AG04450 (cell line): Measurements from ENCODE around the gene CERS6. TPM values are rescaled to one million over a fixed set of nuclear protein-coding genes. Genes with fewer than 3 reads are reported as not detected.
A peak's percentile ranks its signal among the peaks of the same experiment; 100 is the strongest.

Experiments
- CTCF ChIA-PET: fragments of 300-600, 350-600 bp; formaldehyde crosslinking; extraction: SDS; loops from one replicate; lab custom pipeline; 2022; ENCODE audit warnings: antibody characterized with exemption, inconsistent platforms; lab: Charles Lee
- POLR2A ChIA-PET: fragments of 350-600 bp; formaldehyde crosslinking; extraction: SDS; loops from one replicate; lab custom pipeline; 2021; ENCODE audit warnings: antibody characterized with exemption, inconsistent platforms; lab: Yijun Ruan, JAX
- DNase-seq: peaks from one replicate; pipeline ENCODE4 v3.0.0-alpha.2; 2011; ENCODE audit warnings: low read depth, low spot score
- H3K27ac ChIP-seq: one replicate; pipeline ENCODE4 v1.5.1; 2012; ENCODE audit warnings: low read depth, low read length, control low read depth
- H3K27me3 ChIP-seq: one replicate; pipeline ENCODE4 v1.6.0; 2012; ENCODE audit warnings: low read length; ENCODE audit not compliant: control insufficient read depth, insufficient read depth
- H3K4me3 ChIP-seq: 2 replicates; pipeline ENCODE4 v1.5.1; 2011; ENCODE audit warnings: mild to moderate bottlenecking, low read depth, low read length, control low read depth
- H3K9me3 ChIP-seq: 2 replicates; pipeline ENCODE4 v1.5.1; 2012; ENCODE audit warnings: low read length; ENCODE audit not compliant: control insufficient read depth, insufficient read depth
- CTCF ChIP-seq: IDR thresholded peaks from 2 replicates; pipeline ENCODE4 v1.5.1; 2011; ENCODE audit warnings: low read depth, low read length, control low read depth, inconsistent platforms
- polyA plus RNA-seq: library from polyadenylated mRNA; depleted of rRNA; stranded (reverse); fragments of >200 nt; gene quantifications from 2 replicates; pipeline ENCODE4 v1.2.3, GENCODE V29; 2011

Gene CERS6
- polyA plus RNA-seq, 1 experiment = 6.2 TPM

DNA sequence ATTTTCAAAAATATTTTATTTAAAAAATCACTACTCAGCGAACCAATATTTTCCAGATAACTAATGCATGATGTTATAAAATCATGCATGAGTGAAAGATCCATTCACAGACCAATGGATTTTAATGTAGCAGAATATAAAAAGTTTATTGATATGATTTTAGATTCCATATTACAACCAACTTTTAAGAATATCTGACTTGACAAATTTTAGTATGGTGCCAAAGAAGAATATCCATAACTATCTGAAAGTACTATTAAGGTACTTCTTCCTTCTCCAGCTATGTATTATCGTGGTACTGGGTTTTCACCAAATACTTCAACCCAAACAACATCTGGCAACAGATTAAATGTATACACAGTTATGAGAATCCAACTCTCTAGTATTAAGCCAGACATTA, 246.5 kb downstream of the CERS6 start:
- TF ChIP-seq CTCF = no peak
- Histone ChIP-seq H3K9me3 (no peaks in the 10 kb centered on the region), H3K4me3 (no peak overlapping the region), H3K27ac (no peak overlapping the region), H3K27me3 (no peaks in the 10 kb centered on the region)
- CTCF ChIA-PET = interaction anchor here (1.0 kb wide), 1 partner anchor 356 kb away, joined by 3 read pairs; no protein-coding TSS in a partner anchor
- DNase-seq = no peak
- POLR2A ChIA-PET = no interaction called here

- no peak for TF ChIP-seq CTCF
- Histone ChIP-seq H3K4me3 (no peak overlapping the region), H3K27me3 (no peaks in the 10 kb centered on the region), H3K9me3 (no peaks in the 10 kb centered on the region), H3K27ac (no peak overlapping the region)
- ChIA-PET CTCF (interaction anchor here (6.3 kb wide), 1 partner anchor 357 kb away, joined by 100 read pairs; no protein-coding TSS in a partner anchor), POLR2A (no interaction called here)
- DNase-seq = no peak
These were observed 247.9 kb downstream of the CERS6 start for GRCh38 chr2:168703926-168704325.

DNA sequence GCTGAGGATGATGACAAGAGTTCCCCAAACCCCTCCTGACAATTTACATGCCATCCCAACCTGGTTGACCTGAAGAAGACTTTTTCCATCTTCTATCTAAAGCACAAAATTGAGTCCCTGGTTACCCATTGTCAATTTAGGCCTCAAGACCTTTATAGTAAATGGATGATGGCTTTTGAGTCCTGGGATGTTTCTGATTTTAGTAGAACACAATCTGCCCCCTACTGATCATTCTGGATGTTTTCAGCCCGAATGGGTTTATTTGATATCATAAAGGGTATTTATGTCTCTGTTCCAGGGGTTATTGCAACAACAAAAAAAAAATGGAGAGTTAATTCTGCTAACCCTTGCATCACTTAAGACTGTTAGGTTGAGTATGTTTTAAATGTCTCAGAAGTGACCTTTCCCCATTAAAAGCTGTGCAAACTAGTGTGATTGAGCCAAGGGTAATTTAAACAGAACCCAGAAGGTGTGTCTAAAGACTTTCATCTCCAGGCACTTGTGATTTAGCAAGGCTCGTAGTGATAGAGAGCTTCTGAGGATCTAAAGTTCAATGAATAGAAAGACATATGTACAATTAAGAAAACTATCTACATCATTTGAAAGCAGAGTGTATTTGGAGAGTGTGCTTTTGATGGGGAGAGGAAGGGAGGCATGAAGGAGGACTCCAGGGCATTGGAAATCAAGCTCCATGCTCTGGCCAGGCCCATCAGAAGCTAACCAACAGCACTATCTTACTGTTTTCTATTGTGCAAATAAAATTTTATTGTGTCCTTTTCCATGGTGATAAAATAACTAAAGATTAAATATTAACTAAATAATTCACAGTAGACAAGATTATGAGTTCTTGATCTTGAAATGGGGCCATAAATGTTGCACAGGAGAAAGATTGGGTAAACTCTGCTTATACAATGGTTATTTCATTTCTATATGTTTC, 249.7 kb downstream of the CERS6 start:
- no peak for DNase-seq
- POLR2A ChIA-PET = no interaction called here
- Histone ChIP-seq H3K4me3 (no peak overlapping the region), H3K27ac (no peak overlapping the region), H3K9me3 (no peaks in the 10 kb centered on the region), H3K27me3 (no peaks in the 10 kb centered on the region)
- CTCF ChIA-PET = interaction anchor here (0.6 to 6.3 kb wide), 19 partner anchors 9 to 392 kb away, joined by 3 to 100 read pairs (median 3); no protein-coding TSS in a partner anchor
- peak; percentile 58 for TF ChIP-seq CTCF

DNA sequence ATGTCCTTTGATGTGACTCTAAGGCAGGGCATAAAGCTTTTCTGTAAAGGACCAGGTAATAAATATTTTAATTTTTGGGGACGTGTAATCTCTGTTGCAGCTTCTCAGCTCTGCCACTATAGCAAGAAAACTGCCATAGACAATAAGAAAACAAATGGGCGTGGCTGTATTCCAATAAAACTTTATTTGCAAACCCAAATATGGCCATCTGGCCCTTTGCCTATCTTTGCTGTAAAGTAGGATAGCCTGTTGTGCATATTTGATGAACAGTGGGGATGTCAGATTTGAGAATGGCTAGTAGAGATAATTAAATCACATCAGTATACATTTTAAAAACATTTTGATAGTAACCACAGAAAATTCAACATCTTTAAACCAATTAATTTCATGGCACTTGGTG, 250.7 kb downstream of the CERS6 start:
- CTCF ChIA-PET = interaction anchor here (1.0 to 6.3 kb wide), 10 partner anchors 10 to 360 kb away, joined by 3 to 100 read pairs (median 4); no protein-coding TSS in a partner anchor
- Histone ChIP-seq H3K9me3 (no peaks in the 10 kb centered on the region), H3K27me3 (no peaks in the 10 kb centered on the region), H3K27ac (no peak overlapping the region), H3K4me3 (no peak overlapping the region)
- DNase-seq = no peak
- TF ChIP-seq CTCF = no peak
- POLR2A ChIA-PET = no interaction called here

- H3K27me3 ChIP-seq = no peaks in the 10 kb centered on the region
- ChIA-PET CTCF (interaction anchor here (6.3 kb wide), 1 partner anchor 361 kb away, joined by 100 read pairs; no protein-coding TSS in a partner anchor), POLR2A (no interaction called here)
- H3K27ac ChIP-seq = no peak overlapping the region
- no peak overlapping the region for H3K4me3 ChIP-seq
- no peak for DNase-seq
- H3K9me3 ChIP-seq = no peaks in the 10 kb centered on the region
- TF ChIP-seq CTCF = no peak
These were observed 252.0 kb downstream of the CERS6 start for GRCh38 chr2:168708080-168708479.
